ENCODE measurements around the gene CDAN1.

- TF ChIP-seq EP300 (IDR thresholded peaks at IDR 0.05; ENCODE audit: borderline replicate concordance) (no peak), EGR1 (IDR thresholded peaks at IDR 0.05) (no peak), CREB1 (IDR thresholded peaks at IDR 0.05; ENCODE audit: low read depth) (no peak), RAD21 (IDR thresholded peaks at IDR 0.05; ENCODE audit: low read depth) (no peak), YY1 (IDR thresholded peaks at IDR 0.05; ENCODE audit: low read depth) (no peak), NFIC (IDR thresholded peaks at IDR 0.05) (no peak), TEAD4 (IDR thresholded peaks at IDR 0.05) (no peak), TCF12 (IDR thresholded peaks at IDR 0.05; ENCODE audit: low read depth) (no peak), CEBPB (IDR thresholded peaks at IDR 0.05) (no peak), ZBTB7A (IDR thresholded peaks at IDR 0.05; ENCODE audit: low read depth) (no peak)
- TF ChIP-seq, protein P1, sequence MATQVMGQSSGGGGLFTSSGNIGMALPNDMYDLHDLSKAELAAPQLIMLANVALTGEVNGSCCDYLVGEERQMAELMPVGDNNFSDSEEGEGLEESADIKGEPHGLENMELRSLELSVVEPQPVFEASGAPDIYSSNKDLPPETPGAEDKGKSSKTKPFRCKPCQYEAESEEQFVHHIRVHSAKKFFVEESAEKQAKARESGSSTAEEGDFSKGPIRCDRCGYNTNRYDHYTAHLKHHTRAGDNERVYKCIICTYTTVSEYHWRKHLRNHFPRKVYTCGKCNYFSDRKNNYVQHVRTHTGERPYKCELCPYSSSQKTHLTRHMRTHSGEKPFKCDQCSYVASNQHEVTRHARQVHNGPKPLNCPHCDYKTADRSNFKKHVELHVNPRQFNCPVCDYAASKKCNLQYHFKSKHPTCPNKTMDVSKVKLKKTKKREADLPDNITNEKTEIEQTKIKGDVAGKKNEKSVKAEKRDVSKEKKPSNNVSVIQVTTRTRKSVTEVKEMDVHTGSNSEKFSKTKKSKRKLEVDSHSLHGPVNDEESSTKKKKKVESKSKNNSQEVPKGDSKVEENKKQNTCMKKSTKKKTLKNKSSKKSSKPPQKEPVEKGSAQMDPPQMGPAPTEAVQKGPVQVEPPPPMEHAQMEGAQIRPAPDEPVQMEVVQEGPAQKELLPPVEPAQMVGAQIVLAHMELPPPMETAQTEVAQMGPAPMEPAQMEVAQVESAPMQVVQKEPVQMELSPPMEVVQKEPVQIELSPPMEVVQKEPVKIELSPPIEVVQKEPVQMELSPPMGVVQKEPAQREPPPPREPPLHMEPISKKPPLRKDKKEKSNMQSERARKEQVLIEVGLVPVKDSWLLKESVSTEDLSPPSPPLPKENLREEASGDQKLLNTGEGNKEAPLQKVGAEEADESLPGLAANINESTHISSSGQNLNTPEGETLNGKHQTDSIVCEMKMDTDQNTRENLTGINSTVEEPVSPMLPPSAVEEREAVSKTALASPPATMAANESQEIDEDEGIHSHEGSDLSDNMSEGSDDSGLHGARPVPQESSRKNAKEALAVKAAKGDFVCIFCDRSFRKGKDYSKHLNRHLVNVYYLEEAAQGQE (IDR thresholded peaks at IDR 0.05; ENCODE audit: low read depth) = no peak
- TF ChIP-seq, protein P2, sequence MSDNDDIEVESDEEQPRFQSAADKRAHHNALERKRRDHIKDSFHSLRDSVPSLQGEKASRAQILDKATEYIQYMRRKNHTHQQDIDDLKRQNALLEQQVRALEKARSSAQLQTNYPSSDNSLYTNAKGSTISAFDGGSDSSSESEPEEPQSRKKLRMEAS (IDR thresholded peaks at IDR 0.05) = no peak
- TF ChIP-seq, protein P3, sequence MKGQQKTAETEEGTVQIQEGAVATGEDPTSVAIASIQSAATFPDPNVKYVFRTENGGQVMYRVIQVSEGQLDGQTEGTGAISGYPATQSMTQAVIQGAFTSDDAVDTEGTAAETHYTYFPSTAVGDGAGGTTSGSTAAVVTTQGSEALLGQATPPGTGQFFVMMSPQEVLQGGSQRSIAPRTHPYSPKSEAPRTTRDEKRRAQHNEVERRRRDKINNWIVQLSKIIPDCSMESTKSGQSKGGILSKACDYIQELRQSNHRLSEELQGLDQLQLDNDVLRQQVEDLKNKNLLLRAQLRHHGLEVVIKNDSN (IDR thresholded peaks at IDR 0.05) = no peak
These were observed 44.4 kb downstream of the CDAN1 start for GRCh38 chr15:42692536-42692935.

All from Ishikawa (cell line).